HL-60/S4 treated with phorbol 12-myristate 13-acetate at 8.2 ng/mL for 4 days and 3 days (cell line): Measurements from ENCODE around the gene CETN1.

Source experiments
- in situ Hi-C: fragments of 300-500 bp; cut with MboI; formaldehyde crosslinking; loops from 2 replicates; pipeline ENCODE4 v1.15.0; 2022; ENCODE audit warnings: low sequenced_read_pairs

Gene CETN1

DNA sequence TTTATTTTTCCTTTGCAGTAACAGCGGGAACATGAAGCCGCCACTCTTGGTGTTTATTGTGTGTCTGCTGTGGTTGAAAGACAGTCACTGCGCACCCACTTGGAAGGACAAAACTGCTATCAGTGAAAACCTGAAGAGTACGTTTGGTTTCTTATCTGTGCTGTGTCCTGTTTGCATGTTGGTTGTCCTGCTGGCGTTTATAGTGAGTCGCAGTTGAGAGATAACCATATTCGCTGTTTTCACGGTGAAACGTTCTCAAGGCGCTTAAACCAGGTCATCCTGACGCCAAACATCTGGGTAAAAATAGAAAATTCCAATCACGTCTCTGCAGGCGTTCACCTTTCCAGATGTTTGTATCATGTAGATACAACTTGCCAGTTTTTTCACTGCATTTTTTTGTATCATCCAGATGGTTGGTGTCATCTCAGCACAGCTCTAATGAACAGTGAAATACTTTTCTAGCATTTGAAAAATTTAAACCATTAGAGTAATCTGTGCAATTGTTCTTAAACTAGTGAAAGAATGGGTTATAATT, 37.9 kb downstream of the CETN1 start:
- in situ Hi-C loops, result loop anchor here (10.0 kb wide), 1 partner anchor 343 kb away; no protein-coding TSS in a partner anchor

DNA sequence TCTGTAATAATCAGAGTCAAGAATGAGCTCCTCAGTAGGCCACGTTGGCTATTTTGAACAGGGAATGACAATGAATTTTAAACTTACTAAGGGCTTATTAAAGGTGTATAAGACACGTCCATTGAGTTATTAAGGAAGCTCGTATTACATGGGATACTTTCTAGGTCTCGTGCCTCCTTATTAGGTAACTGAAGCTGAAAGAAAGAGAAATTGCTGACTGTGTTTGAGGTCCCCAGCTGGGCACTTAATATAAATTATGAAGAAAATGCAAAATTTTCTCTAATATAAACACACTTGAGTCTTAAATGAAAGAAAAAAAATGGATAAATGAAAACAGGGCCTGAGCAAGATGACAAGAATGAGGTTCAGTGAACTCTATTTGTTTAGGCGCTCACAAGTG, 38.4 kb downstream of the CETN1 start:
- in situ Hi-C loops, result loop anchor here (10.0 kb wide), 1 partner anchor 344 kb away; no protein-coding TSS in a partner anchor

- in situ Hi-C loops, result no loop called here
Observed at GRCh38 chr18:621291-622043, 41.3 kb downstream of the CETN1 start.

DNA sequence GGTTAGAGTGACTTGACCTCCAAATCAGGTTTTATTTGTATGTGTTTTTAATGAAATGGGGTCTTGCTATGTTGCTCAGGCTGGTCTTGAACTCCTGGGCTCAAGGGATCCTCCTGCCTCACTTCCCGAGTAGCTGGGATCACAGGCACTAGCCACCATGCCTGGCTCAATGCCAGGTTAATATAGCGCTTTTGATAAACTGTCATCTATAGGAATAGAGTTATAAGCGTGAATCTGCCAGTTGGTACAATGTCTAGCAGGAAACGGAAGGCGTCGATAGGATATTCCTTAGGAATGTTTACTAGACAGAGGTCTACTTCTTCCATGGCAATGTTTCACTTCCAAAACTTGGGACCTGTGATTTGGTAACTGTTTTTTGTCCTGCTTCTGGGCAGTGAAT, 42.1 kb downstream of the CETN1 start:
- in situ Hi-C loops, result no loop called here

- in situ Hi-C loops, result no loop called here
Observed at GRCh38 chr18:623761-624620, 43.8 kb downstream of the CETN1 start.

DNA sequence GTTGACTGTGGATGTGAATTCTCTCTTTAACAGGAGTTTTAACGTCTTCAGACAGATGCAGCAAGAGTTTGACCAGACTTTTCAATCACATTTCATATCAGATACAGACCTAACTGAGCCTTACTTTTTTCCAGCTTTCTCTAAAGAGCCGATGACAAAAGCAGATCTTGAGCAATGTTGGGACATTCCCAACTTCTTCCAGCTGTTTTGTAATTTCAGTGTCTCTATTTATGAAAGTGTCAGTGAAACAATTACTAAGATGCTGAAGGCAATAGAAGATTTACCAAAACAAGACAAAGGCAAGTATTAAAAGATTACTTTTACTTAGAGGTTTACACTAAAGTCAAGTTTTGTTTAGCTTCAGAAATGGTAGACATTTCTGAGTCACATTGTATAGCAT, 47.1 kb downstream of the CETN1 start:
- in situ Hi-C loops, result no loop called here

DNA sequence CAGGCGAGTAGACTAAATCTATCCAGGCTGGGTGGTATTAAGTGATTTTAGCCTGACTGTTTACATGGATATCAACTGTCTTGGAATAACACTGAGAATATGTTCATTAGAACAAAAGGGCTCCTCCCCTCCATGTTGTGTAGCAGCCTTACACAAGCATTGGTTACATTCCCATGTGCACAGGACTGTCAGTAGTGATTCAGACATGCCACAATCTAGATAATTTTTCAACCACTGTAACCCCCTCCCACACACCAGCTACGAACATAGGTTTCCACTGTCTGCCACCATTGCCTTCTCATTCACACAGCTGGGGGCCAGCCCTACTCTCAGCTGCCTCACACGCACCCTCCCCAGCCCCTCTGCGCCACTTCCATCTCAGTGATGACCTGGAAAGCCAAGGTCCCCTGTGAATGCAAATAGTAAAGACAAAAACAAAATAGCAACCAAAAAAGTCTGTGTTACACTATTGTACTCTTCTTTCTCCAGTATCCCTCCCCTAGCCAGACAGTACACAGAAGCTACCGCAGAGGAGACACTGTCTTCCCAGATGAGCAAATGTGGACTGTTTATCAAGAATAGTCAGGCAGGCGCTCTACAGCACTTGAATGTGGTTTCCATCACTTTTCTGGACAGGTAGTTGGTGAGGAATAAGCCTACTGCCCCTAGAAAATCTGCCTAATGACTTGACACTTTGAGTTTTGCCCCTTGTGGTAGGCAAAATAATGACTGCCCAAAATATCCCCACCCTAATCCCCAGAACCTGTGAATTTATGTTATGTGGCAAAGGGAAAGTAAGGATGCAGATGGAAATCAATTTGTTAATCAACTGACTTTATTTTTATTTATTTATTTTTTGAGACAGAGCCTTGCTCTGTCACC, 49.3 kb downstream of the CETN1 start:
- in situ Hi-C loops, result no loop called here

DNA sequence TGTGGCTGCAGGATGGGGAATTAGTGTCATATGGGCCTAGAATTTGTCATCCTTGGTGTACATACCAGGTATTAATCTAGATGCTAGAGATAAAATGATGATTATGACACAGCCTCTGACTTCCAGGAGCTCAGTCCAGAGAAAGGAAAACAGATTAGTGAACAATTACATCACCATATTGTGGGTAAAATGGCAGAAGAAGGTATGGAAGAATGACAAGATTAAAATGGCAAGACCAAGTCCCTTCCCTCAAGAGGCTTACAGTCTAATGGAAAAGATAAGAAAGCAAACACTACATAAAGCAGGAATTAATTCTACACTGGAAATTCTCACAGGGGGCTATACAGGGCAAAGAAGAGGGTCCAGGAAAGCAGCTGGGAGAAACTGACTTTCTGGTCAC, 51.4 kb downstream of the CETN1 start:
- in situ Hi-C loops, result no loop called here
